WI38 (cell line): ENCODE data around the gene SLC6A4.
"Not testable (repeated sequence)": the region's sequence is repeated elsewhere in the genome, so short reads cannot be mapped to it uniquely, and the experiment has no call there.

ENCODE experiments used
- H3K4me3 ChIP-seq: 2 replicates; pipeline ENCODE4 v1.5.1; 2011; ENCODE audit warnings: low read depth, mild to moderate bottlenecking, control low read depth, low read length
- TF ChIP-seq, protein P1 (sequence below): IDR thresholded peaks from 2 replicates; pipeline ENCODE4 v1.5.1; 2012; ENCODE audit warnings: low read depth, mild to moderate bottlenecking, control low read depth, low read length

The SLC6A4 gene

DNA sequence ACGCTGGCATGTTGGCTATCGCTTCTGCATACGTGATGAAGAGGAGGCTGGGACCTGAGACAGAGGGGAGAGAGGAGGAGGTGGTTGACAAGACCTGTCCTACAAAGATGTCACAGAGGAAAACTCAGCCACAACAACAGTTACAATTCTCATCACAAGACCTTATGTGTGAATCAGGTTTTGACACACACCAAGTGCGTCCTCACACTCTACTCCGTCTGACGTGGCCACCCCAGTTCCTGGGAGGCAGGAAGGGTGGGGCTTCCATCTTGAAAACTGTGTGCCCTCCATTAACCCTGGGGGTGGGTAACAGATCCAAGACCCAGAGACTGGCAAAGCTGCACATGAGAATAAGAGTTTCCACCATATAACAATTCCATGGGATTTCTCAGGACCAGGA, 24.1 kb downstream of the SLC6A4 start:
- TF ChIP-seq, protein P1, sequence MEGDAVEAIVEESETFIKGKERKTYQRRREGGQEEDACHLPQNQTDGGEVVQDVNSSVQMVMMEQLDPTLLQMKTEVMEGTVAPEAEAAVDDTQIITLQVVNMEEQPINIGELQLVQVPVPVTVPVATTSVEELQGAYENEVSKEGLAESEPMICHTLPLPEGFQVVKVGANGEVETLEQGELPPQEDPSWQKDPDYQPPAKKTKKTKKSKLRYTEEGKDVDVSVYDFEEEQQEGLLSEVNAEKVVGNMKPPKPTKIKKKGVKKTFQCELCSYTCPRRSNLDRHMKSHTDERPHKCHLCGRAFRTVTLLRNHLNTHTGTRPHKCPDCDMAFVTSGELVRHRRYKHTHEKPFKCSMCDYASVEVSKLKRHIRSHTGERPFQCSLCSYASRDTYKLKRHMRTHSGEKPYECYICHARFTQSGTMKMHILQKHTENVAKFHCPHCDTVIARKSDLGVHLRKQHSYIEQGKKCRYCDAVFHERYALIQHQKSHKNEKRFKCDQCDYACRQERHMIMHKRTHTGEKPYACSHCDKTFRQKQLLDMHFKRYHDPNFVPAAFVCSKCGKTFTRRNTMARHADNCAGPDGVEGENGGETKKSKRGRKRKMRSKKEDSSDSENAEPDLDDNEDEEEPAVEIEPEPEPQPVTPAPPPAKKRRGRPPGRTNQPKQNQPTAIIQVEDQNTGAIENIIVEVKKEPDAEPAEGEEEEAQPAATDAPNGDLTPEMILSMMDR = no peak
- H3K4me3 ChIP-seq = no peak overlapping the region

DNA sequence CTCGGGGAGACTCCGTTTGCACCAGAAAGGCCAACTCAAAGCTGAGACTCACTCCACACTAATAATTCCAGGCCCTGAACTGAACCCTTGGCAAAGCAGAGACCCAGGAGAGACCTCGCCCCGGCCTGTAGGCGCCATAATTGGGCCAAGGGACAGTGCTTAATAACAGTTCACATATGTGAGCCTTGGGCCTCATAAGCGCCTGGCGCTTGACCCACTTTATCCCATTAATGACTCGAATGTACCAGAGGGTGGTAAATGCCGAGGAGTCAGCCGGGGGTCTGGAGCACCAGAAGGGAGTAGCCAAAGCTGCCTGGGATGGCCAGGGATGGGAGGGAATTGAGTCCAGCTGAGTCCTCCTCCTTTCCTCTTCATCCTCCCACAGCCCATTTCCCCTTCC, 24.6 kb downstream of the SLC6A4 start:
- TF ChIP-seq, protein P1 = no peak
- no peak overlapping the region for H3K4me3 ChIP-seq

DNA sequence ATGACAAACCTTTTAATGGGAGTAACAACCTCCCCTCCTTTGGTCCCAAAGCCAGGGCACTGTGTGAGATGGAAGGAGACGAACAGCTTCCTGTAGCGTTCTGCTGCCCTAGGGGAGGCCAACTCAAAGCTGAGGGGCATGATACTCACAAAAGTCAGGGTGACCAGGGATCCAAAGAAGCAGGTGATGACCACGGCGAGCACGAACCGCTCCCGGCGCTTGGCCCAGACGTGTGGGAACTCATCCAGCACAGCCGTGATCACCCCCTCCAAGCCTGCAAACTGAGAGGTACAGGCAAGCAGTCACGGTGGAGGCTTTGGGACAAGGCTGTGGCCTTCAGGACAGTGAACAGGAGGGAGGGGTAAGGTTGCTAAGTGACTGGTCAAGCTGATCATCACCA, 25.1 kb downstream of the SLC6A4 start:
- H3K4me3 ChIP-seq = no peak overlapping the region
- TF ChIP-seq, protein P1 = no peak

DNA sequence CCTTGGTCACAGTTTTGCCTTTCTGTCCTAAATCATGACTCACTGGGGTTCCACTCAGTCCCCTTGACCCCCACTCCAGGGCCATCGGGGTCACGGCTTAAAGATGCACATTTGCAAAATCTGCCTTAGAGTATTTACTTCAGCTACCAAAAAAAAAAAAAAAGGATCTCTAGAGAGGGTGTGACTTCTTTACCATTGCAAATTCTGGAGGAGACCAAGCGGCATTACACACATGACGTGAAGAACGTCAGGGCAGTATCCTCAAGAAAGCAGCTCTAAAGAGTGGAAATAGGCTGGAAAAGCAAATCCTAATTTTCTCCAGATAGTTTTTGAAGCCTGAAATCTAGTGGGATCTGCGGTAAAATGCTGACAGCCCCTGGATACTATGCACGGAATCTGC, 25.6 kb downstream of the SLC6A4 start:
- TF ChIP-seq, protein P1 = no peak
- no peak overlapping the region for H3K4me3 ChIP-seq

DNA sequence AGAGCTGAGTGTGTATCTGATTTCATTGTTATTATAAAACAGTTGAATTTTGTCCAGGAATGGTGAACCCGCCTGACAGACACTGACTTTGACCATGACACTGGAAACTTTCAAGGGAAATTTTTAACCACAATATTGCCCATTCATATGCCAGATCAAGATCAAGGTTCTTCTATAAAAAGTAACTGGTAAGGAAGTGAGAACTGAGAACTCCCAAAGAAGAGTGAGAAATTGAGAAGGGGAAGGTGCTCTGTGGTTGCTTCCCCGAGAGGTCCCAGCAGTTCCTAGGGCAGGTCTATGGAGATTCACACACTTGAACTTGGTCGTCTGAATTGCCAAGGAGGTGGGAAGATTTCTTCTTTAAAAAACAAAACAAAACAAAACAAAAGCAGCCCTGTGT, 27.3 kb downstream of the SLC6A4 start:
- TF ChIP-seq, protein P1 = no peak
- no peak overlapping the region for H3K4me3 ChIP-seq

DNA sequence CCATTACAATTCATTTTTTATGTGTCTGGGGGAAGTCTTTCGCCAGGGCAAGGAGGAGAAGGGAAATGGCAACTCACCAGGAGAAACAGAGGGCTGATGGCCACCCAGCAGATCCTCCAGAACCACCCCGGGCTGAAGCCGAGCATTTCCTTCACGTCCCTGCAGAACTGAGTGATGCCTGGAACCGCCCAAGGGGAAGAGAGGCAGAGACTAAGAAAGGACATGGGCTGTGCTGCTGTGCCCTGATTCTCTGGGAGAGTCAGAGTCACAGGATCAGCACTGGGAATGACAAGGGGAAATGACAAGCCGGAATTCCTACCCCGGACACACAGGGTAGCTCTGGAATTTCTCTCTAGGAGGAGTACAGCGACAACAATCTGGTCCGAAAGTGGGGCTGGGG, 27.8 kb downstream of the SLC6A4 start:
- TF ChIP-seq, protein P1 = no peak
- no peak overlapping the region for H3K4me3 ChIP-seq

DNA sequence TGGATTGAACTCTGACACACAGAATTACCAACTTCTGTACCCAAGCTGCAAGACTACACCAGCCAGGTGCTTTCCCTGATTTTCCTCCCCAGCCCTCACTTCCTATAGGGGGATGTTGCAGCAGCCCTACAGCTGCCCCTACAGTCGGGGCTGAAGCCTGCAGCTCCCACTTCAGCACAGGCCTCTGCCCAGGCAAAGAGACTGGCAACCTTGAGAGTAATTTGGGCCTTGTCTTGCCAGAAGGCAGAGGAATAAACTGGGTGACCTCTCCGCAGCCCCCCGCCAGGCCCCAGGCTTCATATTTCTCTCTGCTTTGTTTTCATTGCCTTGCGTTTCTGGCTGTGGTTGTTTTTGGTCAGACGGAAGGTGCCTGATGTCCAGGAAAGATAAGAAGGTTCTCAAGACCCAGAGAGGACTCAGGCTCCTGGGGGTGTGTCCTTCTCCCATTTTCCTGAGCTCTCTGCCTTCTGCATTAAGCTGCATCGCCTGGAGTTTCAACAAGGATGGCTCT, 32.0 kb downstream of the SLC6A4 start:
- H3K4me3 ChIP-seq = no peak overlapping the region
- TF ChIP-seq, protein P1 = no peak

DNA sequence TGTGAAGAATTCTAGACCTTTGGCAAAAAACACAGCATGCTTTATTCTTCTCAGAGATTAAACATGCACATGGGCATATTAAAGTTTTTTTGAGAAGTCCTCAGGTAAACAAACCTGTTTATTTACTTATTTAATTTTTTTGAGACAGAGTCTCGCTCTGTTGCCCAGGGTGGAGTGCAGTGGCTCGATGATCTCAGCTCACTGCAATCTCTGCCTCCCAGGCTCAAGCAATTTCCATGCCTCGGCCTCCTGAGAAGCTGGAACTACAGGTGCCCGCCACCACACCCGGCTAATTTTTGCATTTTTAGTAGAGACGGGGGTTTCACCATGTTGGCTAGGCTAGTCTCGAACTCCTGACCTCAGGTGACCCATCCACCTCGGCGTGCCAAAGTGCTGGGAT, 34.8 kb downstream of the SLC6A4 start:
- H3K4me3 ChIP-seq = not testable (repeated sequence)
